HL-60 (cell line): ENCODE data around the gene MED4.

Experiments used
- DNase-seq, 2 experiments: peaks; one replicate each; pipeline ENCODE4 v3.0.0-alpha.2; 2010 to 2020; ENCODE audit warnings: low read depth in 1 of 2, low spot score in 1 of 2
- H3K27ac ChIP-seq: fragments of 250-450 bp; sonication (Bioruptor Pico); replicated peaks from 2 replicates; pipeline ENCODE4 v1.5.1; 2020; ENCODE audit warnings: mild to moderate bottlenecking, moderate library complexity
- H3K27me3 ChIP-seq: fragments of 250-450 bp; sonication (Bioruptor Pico); 2 replicates; pipeline ENCODE4 v1.5.1; 2021; ENCODE audit warnings: mild to moderate bottlenecking, moderate library complexity; ENCODE audit not compliant: insufficient read depth, poor library complexity, severe bottlenecking
- H3K4me3 ChIP-seq: replicated peaks from 2 replicates; pipeline ENCODE4 v1.5.1; 2011; ENCODE audit warnings: mild to moderate bottlenecking, control low read depth, low read length; ENCODE audit not compliant: insufficient read depth
- GABPA ChIP-seq: IDR thresholded peaks from 2 replicates; pipeline ENCODE4 v1.6.1; 2012; ENCODE audit warnings: low read depth
- POLR2AphosphoS5 ChIP-seq: IDR thresholded peaks from 2 replicates; pipeline ENCODE4 v1.6.1; 2012; ENCODE audit warnings: low read depth
- SPI1 ChIP-seq: IDR thresholded peaks from 2 replicates; pipeline ENCODE4 v1.6.1; 2012; ENCODE audit warnings: low read depth, mild to moderate bottlenecking, borderline replicate concordance
- TF ChIP-seq, protein P1 (sequence below): IDR thresholded peaks from 2 replicates; pipeline ENCODE4 v1.6.1; 2012; ENCODE audit warnings: low read depth; ENCODE audit not compliant: insufficient replicate concordance
- TF ChIP-seq, protein P2 (sequence below): IDR thresholded peaks from one replicate; pipeline ENCODE4 v1.5.1; 2011; ENCODE audit warnings: low read length, control low read depth, inconsistent platforms; ENCODE audit not compliant: insufficient read depth

MED4 gene

DNA sequence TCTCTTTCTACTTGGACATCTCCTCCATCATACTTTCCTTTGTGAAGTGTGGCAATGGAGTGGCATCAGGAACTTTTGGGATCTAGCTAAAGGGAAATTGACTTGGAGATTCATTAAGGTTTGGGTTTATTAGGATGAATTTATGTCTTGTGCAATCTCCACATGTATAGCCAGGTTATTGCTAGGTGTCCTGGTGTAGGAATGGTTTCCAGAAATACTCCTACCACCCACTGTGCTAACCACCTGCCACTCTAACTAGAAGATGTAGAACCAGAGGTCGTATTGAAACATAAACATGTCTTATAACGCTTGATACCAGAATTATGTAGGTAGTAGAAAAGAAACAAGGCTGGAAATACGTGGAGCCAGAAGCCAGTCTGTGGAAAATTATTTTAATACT is 38.1 kb upstream of the MED4 start:
- no peak overlapping the region for H3K4me3 ChIP-seq
- H3K27ac ChIP-seq, result no peak overlapping the region
- no peak for TF ChIP-seq SPI1
- no peak for TF ChIP-seq POLR2AphosphoS5
- no peak for TF ChIP-seq GABPA
- TF ChIP-seq, protein P1, sequence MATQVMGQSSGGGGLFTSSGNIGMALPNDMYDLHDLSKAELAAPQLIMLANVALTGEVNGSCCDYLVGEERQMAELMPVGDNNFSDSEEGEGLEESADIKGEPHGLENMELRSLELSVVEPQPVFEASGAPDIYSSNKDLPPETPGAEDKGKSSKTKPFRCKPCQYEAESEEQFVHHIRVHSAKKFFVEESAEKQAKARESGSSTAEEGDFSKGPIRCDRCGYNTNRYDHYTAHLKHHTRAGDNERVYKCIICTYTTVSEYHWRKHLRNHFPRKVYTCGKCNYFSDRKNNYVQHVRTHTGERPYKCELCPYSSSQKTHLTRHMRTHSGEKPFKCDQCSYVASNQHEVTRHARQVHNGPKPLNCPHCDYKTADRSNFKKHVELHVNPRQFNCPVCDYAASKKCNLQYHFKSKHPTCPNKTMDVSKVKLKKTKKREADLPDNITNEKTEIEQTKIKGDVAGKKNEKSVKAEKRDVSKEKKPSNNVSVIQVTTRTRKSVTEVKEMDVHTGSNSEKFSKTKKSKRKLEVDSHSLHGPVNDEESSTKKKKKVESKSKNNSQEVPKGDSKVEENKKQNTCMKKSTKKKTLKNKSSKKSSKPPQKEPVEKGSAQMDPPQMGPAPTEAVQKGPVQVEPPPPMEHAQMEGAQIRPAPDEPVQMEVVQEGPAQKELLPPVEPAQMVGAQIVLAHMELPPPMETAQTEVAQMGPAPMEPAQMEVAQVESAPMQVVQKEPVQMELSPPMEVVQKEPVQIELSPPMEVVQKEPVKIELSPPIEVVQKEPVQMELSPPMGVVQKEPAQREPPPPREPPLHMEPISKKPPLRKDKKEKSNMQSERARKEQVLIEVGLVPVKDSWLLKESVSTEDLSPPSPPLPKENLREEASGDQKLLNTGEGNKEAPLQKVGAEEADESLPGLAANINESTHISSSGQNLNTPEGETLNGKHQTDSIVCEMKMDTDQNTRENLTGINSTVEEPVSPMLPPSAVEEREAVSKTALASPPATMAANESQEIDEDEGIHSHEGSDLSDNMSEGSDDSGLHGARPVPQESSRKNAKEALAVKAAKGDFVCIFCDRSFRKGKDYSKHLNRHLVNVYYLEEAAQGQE, result no peak
- TF ChIP-seq, protein P2, sequence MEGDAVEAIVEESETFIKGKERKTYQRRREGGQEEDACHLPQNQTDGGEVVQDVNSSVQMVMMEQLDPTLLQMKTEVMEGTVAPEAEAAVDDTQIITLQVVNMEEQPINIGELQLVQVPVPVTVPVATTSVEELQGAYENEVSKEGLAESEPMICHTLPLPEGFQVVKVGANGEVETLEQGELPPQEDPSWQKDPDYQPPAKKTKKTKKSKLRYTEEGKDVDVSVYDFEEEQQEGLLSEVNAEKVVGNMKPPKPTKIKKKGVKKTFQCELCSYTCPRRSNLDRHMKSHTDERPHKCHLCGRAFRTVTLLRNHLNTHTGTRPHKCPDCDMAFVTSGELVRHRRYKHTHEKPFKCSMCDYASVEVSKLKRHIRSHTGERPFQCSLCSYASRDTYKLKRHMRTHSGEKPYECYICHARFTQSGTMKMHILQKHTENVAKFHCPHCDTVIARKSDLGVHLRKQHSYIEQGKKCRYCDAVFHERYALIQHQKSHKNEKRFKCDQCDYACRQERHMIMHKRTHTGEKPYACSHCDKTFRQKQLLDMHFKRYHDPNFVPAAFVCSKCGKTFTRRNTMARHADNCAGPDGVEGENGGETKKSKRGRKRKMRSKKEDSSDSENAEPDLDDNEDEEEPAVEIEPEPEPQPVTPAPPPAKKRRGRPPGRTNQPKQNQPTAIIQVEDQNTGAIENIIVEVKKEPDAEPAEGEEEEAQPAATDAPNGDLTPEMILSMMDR, result no peak
- no peaks in the 10 kb centered on the region for H3K27me3 ChIP-seq
- DNase-seq, result no peak

DNA sequence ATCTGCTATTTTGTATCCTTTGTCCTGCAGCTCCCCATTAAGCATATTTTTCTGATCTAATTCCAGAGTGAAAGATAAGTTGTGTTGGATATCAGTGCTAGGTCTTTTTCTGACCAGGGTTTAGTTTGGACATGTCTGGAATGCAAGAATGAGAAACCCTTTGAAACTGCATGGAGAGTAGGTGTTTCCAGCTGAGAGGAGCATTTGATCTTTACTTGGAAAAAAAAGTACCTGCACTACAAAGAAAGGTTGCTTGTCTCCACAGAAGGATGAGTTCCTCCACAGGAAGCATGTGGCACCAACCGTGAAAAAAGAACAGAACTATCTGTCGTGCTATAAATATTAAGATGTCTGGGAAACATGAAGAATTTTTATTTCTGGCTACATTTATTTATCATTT is 36.6 kb upstream of the MED4 start:
- H3K27ac ChIP-seq, result no peak overlapping the region
- TF ChIP-seq, protein P1, result no peak
- TF ChIP-seq POLR2AphosphoS5 (no peak), SPI1 (no peak), GABPA (no peak)
- TF ChIP-seq, protein P2, result no peak
- DNase-seq, result no peak
- H3K4me3 ChIP-seq, result no peak overlapping the region
- no peaks in the 10 kb centered on the region for H3K27me3 ChIP-seq

DNA sequence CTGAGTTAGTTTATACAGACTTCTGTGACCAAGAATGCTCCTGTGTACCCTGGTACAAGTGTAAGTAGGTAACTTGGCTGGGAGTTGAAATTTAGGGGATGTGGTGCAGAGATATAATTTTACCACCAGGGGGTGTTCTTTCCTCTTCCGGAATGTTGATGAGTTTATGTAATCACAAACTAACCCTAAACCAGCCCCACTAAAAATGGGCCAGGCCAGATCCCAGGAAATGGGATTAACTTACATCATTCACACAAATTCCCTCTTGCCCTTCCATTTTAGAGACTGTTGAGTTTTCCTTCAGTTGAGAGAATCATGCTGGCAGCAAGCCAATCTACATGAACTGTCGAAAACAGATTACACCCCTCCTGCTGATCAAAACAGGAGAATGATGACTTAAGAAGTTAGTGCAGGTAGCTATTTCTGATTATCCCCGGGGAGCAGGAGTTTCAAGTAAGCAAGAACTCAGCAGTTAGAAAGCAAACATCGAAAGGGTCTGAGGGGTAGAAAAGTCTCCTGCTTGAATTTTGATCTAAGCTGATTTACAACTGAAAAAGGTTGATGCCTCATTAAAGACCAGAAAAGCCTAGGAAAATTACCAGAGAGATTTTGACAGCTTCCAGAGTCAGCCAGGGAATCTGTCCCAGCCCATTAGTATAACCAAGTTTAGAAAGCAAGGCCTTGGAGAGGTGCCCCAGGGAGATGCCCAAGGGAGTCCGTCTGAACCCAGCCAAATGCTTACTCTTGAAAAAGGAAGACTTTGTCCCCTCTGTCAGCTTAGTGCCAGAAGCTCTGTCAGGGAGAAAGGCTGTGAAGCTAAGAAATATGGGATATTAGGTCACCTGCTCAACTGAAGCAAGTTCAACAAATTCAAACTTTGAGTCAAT is 32.3 kb upstream of the MED4 start:
- TF ChIP-seq GABPA, result no peak
- TF ChIP-seq, protein P2, result peak; percentile 66
- no peak overlapping the region for H3K4me3 ChIP-seq

DNA sequence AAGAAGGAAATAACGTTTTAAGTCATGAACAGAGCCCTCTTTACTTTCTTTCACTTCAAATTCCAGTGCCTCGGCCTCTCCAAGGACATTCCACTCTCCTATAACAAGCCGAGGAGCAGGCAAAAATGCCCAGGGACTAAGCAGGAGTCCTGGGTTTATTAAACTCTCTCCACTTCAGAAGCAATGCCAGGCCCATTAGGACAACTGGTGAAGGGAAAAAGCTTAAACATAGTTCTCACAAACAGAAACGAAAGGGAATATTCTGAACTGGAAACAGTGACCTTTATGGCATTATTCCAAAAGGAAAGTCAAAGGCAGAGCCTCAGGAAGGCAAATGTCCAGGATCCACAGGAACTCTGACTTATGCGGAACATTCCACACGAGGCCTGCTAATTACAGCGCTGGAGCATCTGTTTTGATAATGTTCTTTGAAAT is 30.9 kb upstream of the MED4 start:
- no peak overlapping the region for H3K27ac ChIP-seq
- no peaks in the 10 kb centered on the region for H3K27me3 ChIP-seq
- no peak overlapping the region for H3K4me3 ChIP-seq
- no peak for DNase-seq
- TF ChIP-seq, protein P2, result no peak

More for the DNA sequence above, 32.3 kb upstream of the MED4 start:
- H3K27ac ChIP-seq, result no peak overlapping the region
- no peaks in the 10 kb centered on the region for H3K27me3 ChIP-seq
- DNase-seq, result peak; percentile 40 to 61
